Measurements from ENCODE around the gene P2RX2.

The P2RX2 gene

GRCh38 chr12:132651444-132652100, 33.0 kb downstream of the P2RX2 start:
- H3K4me3 ChIP-seq = no peak overlapping the region
- no peak overlapping the region for H3K27ac ChIP-seq

DNA sequence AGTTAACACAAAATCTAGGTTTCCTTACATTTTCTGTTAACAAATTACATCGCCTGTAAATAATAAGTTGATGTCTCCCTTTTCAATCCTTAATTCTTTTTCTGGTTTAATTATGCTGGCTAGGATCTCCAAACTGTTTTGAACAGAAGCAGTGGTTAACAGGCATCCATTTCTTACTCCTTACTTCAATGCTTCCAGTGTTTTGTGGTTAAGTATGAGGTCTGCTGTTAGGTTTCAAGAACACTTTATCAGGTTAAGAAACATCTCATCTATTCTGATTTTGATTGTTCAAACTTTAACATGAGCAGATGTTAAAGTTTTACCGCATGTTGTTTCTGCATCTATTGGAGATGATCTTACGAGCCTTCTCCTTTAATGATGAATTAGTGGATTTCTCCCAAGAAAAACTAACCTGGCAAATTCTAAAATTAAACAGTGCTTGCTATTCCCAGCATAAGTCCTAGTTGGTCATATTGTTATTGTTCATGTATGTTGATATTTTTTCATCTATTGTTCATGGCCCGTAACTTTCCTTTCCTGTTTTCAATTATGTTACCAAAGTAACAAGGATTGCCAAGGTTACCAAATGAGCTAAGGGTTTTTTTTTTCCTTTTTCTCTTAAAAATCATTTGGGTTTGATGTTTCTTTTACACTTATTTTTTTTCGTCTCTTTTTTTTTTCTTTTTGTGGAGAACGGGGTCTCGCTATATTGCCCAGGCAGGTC, 35.2 kb downstream of the P2RX2 start:
- Histone ChIP-seq H3K4me3 (no peak overlapping the region), H3K27ac (no peak overlapping the region)

DNA sequence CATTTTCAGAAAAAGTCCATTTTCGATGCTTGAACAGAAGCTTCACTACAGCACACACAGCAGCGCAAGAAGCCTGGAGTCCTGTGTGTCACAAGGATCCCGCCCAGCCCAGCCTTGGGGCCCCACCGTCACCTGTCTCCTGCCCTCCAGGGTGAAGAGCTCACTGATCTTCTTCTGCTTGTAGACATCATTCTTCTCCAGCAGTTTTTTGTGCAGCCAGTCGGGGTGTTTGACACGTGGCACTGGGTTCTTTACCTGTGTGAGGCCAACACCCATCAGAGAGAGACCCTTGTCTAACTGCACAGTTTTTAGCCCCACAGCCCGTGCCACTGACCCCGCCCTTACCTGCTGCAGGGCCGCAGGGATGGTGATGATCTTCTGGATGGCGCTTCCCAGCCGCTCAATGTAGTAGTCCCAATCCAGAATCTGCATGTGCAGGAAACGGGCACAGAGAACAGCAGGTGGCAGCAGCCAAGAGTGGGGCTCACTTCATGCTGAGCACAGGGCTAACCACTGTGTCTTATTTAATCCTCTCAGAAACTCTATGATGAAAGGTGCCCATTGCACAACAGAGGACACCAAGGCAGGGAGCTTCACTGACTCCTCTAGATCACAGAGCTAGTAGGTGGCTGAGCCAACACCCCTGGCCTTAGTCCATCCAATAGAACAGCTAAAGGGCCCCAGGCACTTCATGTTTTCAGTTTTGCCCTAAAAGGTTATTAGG, 38.6 kb downstream of the P2RX2 start:
- H3K27ac ChIP-seq = no peak overlapping the region
- no peak overlapping the region for H3K4me3 ChIP-seq

- H3K4me3 ChIP-seq = no peak overlapping the region
Observed at GRCh38 chr12:132658149-132658894, 39.7 kb downstream of the P2RX2 start.

GRCh38 chr12:132659146-132659545, 40.6 kb downstream of the P2RX2 start:
- Histone ChIP-seq H3K27ac (no peak overlapping the region), H3K4me3 (no peak overlapping the region)

More at GRCh38 chr12:132658149-132658894, 39.7 kb downstream of the P2RX2 start:
- H3K27ac ChIP-seq = no peak overlapping the region

- no peak overlapping the region for H3K4me3 ChIP-seq
- H3K27ac ChIP-seq = no peak overlapping the region
Observed at GRCh38 chr12:132660052-132660451, 41.5 kb downstream of the P2RX2 start.

DNA sequence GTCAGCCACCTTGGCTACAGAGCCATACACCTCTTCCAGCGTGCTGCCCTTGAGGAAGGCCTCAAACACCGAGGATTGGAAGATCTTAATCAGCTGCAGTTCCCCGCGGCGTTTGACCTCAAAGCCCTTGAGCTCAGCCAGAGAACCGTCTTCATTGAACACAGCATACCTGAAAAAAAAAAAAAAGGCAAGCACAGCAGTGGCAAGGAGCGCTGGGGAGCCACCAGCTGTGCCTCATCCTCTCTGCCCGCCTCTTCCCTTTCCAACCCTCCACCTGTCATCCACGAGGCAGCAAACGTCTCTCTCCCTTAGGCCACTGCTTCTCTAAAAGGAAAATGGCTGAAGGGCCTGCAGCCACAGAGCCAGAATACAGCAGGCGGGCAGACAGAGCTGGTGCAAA, 42.4 kb downstream of the P2RX2 start:
- H3K27ac ChIP-seq = no peak overlapping the region
- no peak overlapping the region for H3K4me3 ChIP-seq

DNA sequence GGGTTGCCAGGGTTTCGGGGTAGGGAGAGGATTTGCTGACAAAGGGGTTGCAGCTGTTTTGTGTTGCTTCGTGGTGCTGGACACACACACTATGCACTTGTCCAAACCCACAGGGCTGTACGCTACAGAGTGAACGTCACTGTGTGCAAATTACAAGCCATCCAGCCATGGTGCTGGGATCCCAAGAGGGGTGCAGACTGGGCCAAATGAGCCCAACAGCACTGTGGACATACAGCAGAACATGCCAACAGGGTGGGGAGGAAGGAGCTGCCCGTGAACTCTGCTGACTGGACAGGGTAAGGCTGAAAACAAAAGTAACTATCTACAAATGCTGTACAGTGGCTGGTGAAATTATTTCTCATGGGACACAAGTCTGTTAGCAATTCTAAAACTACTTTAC, 43.4 kb downstream of the P2RX2 start:
- Histone ChIP-seq H3K27ac (no peak overlapping the region), H3K4me3 (no peak overlapping the region)

- no peak overlapping the region for H3K27ac ChIP-seq
- no peak overlapping the region for H3K4me3 ChIP-seq
Observed at GRCh38 chr12:132662901-132663755, 44.6 kb downstream of the P2RX2 start.

- Histone ChIP-seq H3K27ac (no peak overlapping the region), H3K4me3 (no peak overlapping the region)
Observed at GRCh38 chr12:132664206-132665148, 45.9 kb downstream of the P2RX2 start.

GRCh38 chr12:132665149-132665491, 46.5 kb downstream of the P2RX2 start:
- no peak overlapping the region for H3K27ac ChIP-seq
- no peak overlapping the region for H3K4me3 ChIP-seq

- Histone ChIP-seq H3K4me3 (no peak overlapping the region), H3K27ac (no peak overlapping the region)
Observed at GRCh38 chr12:132665794-132666193, 47.2 kb downstream of the P2RX2 start.

DNA sequence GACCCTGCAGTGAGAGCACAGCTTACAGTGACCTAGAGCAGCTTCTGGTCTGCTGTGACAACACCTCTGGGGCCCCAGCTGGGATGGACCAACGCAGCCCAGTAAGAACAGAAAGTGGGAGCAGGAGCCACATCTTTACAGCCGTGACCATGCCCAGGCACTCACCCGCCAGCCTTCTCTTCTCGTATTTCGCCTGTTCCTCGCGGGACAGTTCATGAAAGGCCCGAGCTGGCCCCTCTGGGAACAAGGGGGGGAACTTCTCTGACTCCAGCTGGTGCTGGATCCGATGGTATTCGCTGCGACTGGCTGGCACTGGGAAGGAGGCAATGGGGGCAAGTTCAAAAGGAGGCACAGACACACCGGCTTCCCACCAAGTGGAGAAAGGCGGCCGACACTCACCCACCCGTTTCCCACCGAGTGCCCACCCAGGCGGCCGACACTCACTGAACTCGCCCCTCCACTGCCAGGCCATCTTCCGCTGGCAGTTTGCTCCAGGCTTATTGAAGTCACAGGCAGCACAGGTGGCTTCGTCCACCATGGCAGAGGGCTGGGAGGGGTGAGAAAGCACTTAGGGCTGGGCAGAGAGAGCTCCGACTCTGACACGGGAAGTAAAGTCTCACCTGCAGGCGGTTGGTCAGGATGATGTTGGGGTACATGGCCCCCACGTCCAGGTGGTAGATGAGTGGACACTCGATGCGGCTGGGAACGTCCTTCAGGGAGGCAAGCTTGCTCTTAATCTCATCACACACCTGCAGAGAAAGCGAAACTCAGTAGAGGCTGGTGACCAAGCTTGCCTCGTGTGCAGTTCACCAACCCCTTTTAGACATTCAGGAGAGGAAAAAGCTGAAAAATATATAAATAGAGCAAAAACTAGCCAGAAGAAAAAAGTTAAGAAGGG, 49.9 kb downstream of the P2RX2 start:
- H3K27ac ChIP-seq = no peak overlapping the region
- no peak overlapping the region for H3K4me3 ChIP-seq

GRCh38 chr12:132669166-132669879, 50.7 kb downstream of the P2RX2 start:
- Histone ChIP-seq H3K4me3 (no peak overlapping the region), H3K27ac (no peak overlapping the region)
